HG03521 (cell line): ENCODE measurements around the gene STPG2.
"Not testable (repeated sequence)": the region's sequence is repeated elsewhere in the genome, so short reads cannot be mapped to it uniquely, and the experiment has no call there.

ENCODE experiments used
- ATAC-seq: cut with Tn5 transposase; IDR thresholded peaks from one replicate; pipeline ENCODE4 v1.9.1; 2021; ENCODE audit warnings: mild to moderate bottlenecking, moderate library complexity; ENCODE audit not compliant: unreplicated experiment

STPG2 gene

GRCh38 chr4:97952763-97953162 is 190.5 kb downstream of the STPG2 start:
- ATAC-seq, result no peak

GRCh38 chr4:97950836-97951235 is 192.4 kb downstream of the STPG2 start:
- ATAC-seq, result no peak

GRCh38 chr4:97942951-97943350 is 200.3 kb downstream of the STPG2 start:
- no peak for ATAC-seq

- ATAC-seq, result no peak
Observed at GRCh38 chr4:97942137-97942536, 201.1 kb downstream of the STPG2 start.

GRCh38 chr4:97938141-97938540 is 205.1 kb downstream of the STPG2 start:
- ATAC-seq, result no peak

GRCh38 chr4:97924341-97924958 is 218.8 kb downstream of the STPG2 start:
- no peak for ATAC-seq

- no peak for ATAC-seq
Observed at GRCh38 chr4:97923096-97923495, 220.2 kb downstream of the STPG2 start.

GRCh38 chr4:97917115-97917514 is 226.2 kb downstream of the STPG2 start:
- ATAC-seq, result no peak

GRCh38 chr4:97912156-97912555 is 231.1 kb downstream of the STPG2 start:
- no peak for ATAC-seq

GRCh38 chr4:97911236-97911906 is 231.9 kb downstream of the STPG2 start:
- no peak for ATAC-seq

- ATAC-seq, result no peak
Observed at GRCh38 chr4:97910005-97910404, 233.3 kb downstream of the STPG2 start.

- not testable (repeated sequence) for ATAC-seq
Observed at GRCh38 chr4:97903436-97904189, 239.7 kb downstream of the STPG2 start.

- no peak for ATAC-seq
Observed at GRCh38 chr4:97900229-97900628, 243.0 kb downstream of the STPG2 start.

- ATAC-seq, result no peak
Observed at GRCh38 chr4:97892592-97893266, 250.5 kb downstream of the STPG2 start.

- ATAC-seq, result no peak
Observed at GRCh38 chr4:97879942-97880341, 263.3 kb downstream of the STPG2 start.

GRCh38 chr4:97868097-97868496 is 275.2 kb downstream of the STPG2 start:
- no peak for ATAC-seq

GRCh38 chr4:97867557-97868091 is 275.7 kb downstream of the STPG2 start:
- ATAC-seq, result no peak

- no peak for ATAC-seq
Observed at GRCh38 chr4:97866821-97867556, 276.3 kb downstream of the STPG2 start.

- no peak for ATAC-seq
Observed at GRCh38 chr4:97851115-97851514, 292.2 kb downstream of the STPG2 start.

- ATAC-seq, result no peak
Observed at GRCh38 chr4:97845758-97846157, 297.5 kb downstream of the STPG2 start.

GRCh38 chr4:97841512-97841911 is 301.8 kb downstream of the STPG2 start:
- ATAC-seq, result no peak
